NCI-H2081 treated with DMSO at 0.1 percent for 48 hours (cell line): ENCODE measurements around the gene BPIFB1.

Experiments
- DNase-seq: peaks from one replicate; lab custom pipeline; 2025; lab: John Stamatoyannopoulos, UW

BPIFB1 gene

DNA sequence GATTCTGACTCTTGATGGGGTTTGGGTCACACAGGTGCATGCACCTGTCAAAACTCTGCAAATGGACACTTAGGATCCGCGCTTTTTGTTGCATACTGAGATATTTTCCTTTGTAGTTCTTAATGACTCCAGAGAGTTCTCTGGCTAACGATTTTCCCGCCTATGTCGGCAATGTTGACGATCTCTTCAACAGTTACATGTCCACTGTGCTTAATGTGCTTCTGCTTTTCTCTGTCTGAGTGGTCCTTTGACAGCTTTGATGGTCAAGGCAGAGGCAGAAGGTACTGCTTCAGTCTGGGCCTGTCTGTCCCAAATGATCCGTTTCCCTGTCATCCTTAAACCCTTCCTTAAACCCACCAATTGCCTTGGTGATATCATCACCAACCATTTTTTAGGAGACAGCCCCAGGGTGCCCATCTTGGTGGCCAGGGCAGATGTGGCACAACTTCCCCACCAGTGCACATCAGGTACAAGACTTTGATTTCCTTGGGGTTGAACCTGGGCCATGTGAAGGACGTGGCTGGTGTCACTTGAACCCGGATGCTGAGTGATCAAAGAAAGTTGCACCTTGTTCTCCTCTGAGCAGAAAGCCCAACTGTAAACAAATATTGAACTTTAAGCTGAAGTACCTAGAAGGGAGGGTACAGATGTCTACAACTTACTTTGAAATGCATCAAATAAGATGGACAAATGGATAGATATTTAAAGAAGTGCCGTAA lies 10.7 kb upstream of the BPIFB1 start:
- DNase-seq: no peak

DNA sequence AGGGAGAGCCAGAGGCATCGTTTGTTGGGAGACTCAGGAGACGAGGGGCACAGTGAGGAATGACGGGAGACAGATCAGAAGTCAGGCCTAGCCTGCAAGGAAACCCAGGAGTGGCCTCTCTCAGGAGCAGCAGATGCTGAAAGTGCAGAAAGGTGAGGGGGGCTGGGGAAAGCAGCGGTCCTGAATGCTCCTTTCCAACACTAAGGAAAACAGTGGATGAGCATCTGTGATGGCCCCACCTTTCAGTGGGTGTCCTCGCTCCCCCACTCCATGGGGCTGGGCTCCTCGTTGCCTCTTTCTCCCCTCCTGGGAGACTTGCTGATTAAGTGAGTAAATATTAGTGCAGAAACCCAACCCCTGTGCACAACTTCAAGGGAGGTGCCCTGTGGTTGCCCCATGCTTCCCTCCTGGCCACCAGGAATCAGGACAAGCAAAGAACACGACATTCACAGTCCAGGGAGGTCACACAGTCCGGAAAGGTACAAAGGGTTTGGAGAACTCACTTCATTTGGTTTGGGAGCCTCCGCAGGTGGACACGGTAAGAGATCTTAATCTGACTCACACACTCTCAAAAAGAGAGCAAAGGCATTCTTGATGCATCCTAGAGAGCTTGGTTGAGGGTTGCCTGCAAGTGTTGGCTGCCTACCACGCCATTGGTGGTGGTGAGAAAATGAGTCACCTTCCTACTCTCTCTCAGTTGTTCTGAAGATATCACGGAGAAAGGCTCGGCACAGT lies 9.7 kb upstream of the BPIFB1 start:
- DNase-seq: no peak

DNA sequence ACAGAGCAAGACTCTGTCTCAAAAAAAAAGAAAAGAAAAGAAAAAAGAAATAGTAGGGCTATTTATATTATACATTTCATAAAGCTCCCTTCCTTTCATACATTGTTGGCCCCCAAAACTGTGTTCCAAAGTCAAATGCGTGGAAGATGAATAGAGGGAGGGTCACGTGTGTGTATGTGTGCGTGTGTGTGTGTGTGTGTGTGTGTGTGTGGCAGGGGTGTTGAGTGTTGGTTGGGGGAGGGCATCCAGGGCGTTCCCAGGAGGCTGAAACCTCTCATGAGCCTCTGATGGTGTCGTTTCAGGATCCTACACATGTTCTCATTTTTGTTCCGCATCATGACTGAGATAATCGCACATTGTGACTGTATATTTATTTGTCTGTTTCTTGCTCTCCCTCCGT lies 7.8 kb upstream of the BPIFB1 start:
- DNase-seq: no peak

DNA sequence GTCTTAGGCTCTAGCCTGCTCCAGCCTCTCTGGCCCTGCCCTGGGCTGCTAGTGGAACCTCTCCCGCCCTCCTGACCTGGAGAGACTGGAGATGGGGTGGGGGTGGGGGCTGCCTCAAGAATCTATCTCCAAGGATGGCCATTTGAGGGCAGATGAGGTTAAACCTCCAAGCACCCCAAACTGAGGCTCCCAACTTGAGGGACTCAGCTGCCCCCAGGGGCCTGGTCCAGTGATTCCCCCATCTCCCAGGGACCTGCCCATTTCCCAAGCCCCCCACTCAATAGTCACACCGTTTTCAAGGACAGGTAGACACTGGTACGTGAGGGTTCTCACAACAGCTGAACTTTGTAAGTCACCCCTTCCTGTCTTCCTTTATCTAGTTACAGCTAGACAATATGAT lies 7.1 kb upstream of the BPIFB1 start:
- DNase-seq: no peak

DNA sequence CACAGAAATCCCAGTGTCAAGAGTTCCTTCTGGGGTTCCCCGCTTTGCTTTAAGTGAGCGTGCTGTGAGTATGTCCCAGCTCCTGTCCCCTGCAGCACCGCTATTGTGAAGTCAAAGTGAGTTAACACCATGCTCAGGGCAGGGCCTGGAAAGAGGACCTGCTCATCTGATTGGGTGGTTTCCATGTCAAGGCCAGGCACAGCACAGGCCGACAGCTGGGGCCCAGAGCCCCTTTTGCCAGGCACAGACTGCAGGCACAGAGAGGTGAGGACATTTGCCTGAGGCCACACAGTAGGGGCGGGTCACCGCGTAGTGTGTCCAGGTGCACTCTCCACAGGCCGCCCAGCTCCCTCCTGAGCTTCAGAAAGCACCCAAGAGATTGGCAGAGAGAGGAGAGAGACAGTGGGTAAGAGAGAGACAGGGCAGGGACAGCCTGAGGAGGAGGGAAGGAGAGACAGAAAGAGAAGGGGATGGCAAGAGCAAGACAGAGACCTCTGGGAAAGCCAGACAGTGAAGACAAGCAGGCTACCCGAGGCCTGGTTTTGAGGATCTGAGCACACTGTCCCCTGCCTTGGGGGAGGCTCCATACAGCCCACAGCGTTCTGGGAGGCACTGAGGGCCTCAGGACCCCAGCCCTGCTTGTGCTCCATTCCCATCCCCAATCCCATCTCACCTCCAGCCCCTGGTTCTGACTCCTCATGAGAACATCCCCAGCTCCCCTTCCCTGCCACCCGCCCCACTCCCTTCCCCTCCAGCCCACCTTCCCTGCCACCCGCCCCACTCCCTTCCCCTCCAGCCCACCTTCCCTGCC lies 6.5 kb upstream of the BPIFB1 start:
- no peak for DNase-seq

DNA sequence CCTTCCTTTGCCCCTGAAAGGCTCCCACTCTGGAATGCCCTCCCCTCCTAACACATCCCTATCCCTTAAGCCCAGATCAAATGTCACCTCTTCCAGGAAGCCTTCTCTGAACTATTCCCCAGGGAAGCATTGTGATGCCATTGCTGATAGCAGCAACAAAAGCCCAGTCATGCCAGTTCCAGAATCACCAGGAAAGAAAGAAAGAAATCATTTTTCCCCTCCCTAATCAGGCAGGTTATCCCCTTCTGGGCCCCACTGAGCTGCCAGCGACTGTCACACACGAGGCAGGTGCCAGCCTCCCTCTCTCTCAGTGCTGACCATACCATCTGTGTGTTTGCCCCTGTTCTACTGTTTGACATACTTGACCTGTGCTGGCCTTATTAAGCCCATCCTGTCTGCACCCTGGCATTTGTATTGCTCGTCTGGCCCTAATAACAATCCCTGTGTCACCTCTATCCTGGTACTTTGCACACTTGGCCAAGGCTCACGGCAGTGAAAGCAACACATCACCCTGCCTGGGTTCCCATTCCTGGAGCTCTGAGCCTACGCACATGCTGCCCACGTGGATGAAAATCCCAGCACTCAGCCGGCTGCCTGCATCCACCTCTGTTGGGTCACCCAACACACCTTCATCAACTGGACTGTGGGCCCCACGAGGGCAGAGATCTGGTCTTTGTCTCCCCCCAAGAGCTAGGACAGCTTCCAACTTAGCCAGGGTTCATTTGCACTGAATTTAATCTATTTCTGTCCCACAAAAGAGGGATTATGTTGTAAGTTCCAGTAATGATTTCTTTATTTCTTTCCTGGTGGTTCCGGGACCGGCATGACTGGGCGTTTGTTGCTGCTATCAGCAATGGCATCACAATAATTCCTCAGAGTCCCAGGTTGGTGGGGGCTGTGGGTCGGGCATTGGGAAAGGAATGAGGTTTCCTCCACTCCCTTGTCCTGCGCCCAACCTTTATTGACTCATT lies 5.3 kb upstream of the BPIFB1 start:
- DNase-seq: no peak

DNA sequence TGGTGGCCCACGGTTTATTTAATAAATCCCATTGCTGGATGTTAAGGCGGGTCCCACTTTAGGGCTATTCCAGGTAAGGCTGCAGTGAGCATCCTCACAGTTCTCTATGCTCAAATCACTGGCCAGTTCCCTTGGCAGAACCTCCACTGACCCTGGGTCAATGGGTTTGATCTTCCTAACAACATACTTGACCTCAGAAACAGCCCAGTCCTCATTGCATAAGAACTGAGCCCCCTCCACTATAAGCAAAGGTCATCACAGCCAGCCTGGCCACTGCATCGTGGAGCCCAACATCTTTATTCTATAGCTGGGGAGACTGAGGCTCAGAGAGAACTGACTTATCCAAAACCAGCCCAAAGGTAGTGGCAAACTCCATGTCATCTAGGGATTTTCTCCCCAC lies 4.3 kb upstream of the BPIFB1 start:
- no peak for DNase-seq

DNA sequence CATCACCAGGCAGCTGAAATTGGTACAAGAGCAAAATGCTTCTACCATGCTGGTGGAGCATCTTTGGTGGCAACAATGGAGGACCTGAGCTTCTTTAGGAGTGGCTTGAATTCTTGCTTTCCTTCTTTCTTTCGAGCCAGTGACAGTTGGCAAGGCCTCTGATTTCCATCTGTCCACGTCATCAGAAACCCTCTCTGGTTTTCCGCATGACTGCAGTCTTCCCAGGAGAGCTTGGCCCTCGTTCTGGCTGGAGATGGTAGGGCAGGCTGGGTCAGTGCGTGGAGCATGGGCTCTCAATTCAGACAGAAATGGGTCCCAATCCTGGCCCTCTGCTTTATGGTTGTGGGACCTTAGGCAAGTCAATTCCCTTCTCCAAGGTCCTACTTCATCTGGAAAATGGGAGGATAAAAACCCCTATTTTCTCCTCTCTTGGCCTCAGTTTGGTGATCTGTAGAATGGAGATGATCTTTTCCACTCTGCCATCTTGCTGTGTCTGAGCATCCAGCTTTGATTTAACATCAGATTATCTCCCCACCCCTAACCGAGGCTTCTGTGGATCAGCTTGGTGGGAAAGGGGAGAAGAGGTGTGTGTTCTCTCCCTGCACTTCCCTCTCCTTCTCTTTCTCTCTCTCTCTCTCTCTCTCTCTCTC lies 3.6 kb upstream of the BPIFB1 start:
- DNase-seq: no peak

DNA sequence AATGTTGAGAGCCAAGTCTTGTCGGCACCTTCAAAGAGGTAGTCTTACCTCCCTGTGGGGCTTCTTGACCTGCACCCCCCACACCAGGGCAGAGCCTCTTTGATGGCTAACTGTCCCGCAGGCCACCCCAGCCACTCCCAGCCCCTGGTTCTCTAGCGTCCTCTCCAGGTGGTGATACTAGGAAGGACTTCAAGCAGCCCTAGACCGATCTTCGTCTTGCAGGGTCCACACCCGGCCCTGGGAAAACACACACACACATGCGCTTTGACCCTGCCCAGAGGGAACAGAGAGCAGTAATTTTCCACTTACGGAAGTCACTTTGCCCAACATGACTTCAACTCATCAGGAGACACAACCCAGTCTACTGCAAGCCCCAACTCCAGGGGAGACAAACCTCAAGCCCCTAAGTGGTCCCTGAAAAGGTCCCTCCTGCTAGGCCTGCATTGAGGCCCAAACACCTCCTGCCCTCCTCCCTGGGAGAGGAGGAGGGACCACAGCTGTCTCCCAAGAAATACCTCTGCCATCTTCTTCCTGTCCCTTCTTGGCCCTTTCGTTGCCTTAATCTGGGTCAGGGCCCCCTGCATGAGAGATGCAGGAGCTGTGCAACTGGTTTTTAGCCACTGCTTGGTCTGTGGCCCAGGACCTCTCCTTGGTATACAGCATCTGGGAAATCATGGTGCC lies 2.9 kb upstream of the BPIFB1 start:
- no peak for DNase-seq

DNA sequence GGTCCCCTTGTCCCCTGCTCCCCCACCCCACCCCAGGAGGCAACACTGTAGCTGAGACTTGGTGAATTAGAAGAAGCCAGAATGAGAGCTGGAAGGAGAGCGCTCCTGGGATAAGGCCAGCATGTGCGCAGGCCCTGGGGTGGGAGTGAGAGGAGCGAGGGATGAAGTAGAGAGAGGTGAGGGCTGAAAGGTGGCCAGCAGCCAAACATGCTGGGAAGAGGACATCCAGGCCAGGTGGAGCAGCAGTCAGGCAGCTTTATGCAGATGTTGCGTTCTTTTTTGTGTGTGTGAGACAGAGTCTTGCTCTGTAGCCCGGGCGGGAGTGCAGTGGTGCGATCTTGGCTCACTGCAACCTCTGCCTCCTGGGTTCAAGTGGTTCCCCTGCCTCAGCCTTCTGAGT lies 2.2 kb upstream of the BPIFB1 start:
- no peak for DNase-seq

DNA sequence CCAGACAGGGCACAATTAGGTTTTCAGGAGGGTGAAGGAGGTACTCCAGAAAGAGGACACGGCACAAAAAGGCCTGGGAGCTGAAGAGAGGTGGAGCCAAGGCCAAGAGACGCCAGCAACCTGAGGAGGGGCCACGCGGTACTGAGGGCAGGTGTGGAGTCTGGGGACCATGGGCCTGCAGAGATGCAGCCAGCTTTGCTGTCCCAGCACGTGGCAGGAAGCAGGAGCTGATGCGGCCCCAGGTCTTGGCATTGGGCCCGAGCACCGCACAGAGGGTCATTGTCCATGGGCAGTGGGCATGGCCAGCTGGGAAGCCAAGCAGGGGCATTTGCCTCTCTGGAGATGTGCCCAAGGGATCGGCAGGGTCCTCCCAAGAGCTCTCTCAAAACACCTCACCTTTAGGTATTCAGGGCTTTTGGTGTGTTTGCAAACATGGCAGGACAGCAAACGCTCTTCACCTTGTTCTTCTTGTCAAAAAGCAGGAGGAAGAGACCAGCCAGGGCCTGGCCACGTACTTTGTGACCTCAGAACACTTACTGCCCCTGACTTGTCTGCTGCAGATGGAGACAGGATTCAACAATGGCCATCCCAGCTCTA lies 1.4 kb upstream of the BPIFB1 start:
- DNase-seq: no peak

DNA sequence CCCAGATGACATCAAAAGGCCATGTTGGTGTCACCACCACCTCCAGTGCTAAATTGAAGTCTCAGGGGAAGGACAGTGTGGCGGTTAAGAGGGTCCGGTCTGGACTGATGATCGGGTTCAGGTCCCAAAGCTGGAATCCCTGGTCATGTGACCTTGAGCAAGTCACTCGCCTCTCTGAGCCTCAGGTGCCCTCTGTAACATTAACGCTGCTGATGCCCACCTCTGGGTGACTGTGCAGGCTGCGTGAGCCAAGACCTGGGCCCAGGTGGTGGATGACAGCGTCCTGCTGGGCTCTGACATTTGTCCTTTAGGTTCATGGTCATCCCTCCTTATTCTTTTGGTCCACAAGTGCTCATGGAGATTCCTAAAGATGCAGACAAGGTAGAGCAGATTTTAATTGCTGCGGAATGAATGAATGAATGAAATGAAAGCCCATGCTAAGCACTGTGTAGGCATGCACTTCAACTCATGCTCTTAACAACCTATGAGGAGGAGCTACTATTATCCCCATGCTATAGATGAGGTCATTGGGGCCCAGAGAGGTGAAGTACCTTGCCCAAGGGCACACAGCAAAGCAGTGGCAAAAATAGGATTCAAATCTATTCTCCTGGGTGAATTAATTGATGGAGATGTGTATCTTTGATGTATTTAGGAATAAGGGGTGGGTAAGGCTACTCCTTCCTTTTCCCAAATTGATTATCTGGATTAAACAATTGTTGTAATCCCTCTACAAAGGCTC lies 649 bp upstream of the BPIFB1 start:
- no peak for DNase-seq

DNA sequence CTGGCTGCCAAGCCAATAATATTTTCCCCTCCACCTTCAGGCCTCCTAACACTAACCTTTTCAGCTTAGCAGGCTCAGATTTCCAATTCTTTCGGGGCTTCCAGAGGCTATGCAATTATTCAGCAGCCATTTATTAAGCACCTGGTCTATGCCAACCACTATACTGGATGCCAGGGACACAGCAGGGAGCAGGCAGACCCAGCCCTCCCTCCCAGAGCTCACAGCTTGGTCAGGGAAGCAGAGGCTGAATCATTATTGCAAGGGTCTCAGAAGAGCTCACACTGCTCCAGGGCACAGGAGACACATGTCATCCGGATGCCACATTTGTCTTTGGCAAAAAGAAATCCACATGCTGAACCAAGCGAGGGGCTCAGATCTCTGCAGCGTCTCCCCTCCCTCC lies 1.3 kb downstream of the BPIFB1 start:
- no peak for DNase-seq

DNA sequence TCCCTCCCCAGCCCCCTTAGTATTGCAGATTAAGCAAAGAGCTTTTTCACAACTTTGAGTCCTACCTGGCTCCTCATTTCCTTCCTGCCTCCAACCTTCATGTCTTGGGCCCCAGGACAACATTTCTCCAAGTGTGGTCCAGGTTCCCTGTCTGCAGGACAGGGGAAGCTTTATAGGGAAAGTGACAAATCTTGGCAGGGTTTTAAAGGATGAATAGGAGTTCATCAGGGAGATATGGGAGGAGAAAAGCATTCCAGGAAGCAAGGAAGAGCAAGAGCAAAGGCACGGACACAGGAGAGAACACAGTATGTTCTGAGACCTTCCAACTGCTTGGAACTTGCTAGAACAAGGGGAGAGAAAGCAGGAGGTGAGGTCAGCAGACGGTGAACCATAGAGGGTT lies 1.9 kb downstream of the BPIFB1 start:
- DNase-seq: no peak

DNA sequence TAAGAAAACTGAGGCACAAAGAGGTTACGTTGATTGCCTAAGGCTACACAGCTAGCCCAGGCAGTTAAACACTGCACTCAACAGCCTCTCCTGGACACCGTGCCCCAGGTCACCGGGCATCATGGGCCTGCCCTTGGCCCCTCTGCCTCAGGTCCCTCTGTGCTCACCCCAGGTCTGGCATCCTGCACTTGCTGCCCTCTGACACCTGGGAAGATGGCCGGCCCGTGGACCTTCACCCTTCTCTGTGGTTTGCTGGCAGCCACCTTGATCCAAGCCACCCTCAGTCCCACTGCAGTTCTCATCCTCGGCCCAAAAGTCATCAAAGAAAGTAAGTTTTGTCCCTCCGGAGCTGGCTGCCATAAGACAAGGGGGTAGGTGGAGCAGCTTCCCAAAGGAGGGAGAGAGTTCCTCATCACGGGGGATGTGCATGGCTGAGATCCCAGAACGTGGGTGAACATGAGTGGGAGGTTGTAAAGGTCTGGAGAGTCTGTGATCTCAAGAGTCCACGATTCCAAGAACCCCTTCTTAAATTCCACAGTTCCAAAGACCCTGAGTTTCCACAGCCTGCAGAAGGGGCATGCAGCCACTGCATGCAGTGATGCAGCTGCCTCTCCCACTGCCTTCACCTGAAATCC lies 3.0 kb downstream of the BPIFB1 start:
- DNase-seq: no peak

DNA sequence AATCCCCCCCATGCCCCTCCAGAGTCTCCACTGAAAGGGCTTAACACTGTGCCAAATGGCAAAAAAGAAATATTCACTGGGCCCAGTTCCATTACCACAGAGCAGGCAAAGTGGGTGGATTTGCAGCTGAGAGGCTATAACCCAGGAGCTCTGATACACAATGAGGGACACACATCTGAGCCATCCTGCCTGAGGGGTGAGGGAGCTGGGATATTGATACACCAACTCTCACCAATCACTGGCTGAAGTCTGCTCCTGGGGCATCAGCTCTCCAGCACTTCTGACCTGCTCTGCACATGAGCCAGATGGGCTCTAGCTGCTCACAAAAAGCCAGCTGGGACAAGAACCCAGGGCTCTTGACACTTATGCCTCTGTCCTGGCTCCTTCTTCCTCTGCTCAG lies 4.9 kb downstream of the BPIFB1 start:
- DNase-seq: no peak

DNA sequence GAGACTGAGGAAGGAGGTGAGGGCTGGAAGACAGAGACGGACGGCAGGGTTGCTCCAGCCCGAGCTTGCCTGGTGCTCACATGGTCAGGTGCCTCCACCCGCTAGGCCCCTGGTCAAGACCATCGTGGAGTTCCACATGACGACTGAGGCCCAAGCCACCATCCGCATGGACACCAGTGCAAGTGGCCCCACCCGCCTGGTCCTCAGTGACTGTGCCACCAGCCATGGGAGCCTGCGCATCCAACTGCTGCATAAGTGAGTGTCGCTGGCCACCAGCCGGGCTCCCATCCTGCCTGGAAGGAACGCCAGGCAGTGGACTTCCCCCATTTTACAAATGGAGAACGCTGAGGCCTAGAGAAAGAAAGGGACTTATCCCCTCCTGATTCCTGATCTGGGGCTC lies 7.8 kb downstream of the BPIFB1 start:
- DNase-seq: no peak

DNA sequence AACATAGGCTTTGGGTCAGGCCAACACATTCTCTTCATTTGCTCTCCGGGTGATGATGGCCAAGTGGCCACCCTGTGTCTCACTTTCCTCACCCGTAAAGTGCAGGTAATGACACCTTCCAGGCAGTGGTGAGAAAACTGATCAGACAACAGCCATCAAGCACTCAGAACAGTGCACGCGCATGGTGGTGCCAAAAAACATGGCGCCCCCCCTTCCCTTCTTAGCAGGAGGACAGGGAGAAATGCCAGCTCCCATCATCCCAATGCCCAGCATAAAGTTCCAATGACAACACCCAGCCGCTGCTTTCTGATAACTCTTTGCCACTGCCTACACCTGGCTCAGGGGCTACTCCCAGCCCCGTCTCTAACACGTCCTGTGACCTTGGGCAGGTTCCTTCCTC lies 8.4 kb downstream of the BPIFB1 start:
- DNase-seq: no peak

DNA sequence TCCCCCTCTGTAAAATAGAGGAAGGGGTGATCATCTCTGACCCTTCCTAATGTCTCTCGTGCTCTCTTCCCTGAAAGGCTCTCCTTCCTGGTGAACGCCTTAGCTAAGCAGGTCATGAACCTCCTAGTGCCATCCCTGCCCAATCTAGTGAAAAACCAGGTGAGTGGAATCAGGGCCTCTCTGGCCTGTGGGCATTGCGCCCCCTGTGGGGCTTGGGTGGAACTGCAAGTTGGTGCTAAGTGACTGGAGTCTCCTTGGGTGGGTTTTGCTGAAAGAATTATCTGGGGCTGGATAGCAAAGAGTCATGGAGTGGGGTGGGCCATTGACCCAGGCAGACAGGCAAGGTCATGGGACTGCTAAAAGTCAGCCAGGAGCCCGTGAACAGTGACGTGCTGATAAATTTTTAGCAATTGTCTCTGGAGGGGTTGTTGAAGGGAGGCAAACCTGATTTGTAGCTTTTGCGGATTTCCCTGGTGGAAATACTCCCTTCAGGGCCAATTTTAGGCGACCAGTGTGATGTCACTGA lies 8.9 kb downstream of the BPIFB1 start:
- no peak for DNase-seq
